Measurements from ENCODE around the gene DIP2C.

The DIP2C gene

DNA sequence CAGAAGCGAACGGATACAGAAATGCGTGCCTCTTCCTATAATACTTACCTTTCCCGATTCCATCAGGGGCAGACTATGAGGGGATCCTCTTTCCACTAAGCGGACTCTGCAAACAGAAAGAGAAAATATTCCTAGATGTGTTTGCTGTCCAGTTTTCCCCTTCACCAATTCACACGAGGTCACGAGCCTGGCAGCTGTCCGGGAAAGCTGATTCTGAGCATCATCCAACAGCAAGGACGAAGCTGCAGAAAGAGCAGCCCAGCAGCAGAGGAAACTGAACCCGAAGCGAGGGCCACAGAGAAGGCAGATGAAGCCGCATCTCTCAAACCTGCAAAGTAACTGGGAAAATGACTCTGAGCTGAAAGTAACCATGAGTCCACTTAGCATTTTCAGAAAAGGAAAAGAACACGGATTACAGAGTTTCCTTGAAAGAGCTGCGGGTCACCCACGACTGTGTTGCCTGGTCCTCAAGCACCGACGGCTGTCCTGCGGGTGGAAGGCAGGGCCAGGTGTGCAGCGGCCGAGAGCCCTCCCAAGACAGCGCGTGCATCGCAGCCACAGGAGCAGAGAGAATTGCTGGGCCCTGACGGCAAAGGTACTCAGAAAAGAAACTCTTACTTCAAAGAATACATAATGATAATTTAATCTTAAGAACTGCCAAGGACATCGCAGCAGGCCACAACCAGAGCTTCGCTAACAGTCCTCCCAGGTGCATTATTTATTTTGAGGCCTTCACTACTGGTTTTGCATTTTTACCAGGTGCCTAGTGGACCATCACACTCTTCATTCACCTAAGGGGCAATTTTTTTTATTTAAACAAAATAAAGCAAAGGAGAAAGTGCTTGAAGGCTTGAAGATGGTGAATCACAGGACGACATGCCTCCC, 400.9 kb downstream of the DIP2C start:
- no peaks in the 10 kb centered on the region for H3K36me3 ChIP-seq (ENCODE audit: insufficient read depth, low read depth, low read length)
- H3K27me3 ChIP-seq (ENCODE audit: insufficient read depth, low read length), result no peaks in the 10 kb centered on the region
- no peak overlapping the region for H3K9ac ChIP-seq (ENCODE audit: low read depth, low read length)
- H3K4me1 ChIP-seq (ENCODE audit: insufficient read depth, low read length), result no peaks in the 10 kb centered on the region
- H3K4me3 ChIP-seq (ENCODE audit: low read length), result no peak overlapping the region
- H3K27ac ChIP-seq (ENCODE audit: low read length), result no peak overlapping the region
- H3K9me3 ChIP-seq (ENCODE audit: insufficient read depth, low read depth, low read length), result no peaks in the 10 kb centered on the region

DNA sequence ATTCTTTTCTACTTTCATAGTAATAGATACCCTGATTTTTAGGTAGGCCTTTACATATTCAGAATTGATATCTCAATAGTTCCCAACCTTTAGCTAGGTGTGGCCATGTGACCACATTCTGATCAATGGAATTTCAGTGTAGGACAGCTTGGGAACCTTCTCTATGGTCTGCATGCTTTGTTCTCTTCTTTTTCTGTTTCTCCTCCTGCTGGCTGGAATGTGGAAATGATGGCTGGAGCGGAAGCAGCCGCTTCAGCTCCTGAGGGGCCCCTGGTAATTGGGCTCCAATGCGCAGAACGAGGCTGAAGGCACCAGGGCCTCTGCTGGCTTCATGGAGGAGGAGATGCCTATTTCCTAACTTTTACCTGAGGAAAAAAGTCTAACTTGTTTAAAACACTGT, 401.7 kb downstream of the DIP2C start:
- Histone ChIP-seq H3K27ac (ENCODE audit: low read length) (no peak overlapping the region), H3K4me1 (ENCODE audit: insufficient read depth, low read length) (no peaks in the 10 kb centered on the region; the same call in 1 of the 2 replicates), H3K36me3 (ENCODE audit: insufficient read depth, low read depth, low read length) (no peaks in the 10 kb centered on the region; the same call in 1 of the 2 replicates)

DNA sequence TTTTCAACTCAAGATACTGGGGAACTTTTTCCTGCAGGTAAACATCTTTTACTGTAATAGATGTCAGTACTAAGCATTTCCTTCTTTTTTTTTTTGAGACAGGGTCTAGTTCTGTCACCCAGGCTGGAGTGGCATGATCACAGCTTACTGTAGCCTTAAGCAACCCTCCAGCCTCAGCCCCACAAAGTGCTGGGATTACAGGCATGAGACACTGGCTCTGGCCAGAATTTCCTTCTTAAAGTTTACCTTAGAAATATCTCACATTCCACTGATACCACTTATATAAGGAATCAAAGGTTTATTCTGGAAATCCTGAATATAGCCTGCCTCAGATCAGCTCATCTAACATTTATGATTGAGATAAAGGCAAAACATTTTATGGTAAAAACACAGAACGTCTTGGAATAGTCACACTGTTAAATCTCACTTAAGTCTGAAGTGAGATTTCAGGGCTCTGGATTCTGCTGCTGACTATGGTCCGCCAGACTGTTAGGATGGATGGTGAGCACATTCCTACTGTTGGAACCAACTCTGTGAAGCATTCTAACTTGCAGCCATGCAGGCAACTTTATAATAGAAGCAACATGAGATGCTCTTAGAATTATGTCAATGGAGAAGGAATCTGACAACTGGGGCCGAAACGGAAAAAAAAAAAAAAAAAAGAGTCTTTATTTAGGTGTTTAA, 402.3 kb downstream of the DIP2C start:
- no peak overlapping the region for H3K9ac ChIP-seq (ENCODE audit: low read depth, low read length)
- H3K27ac ChIP-seq (ENCODE audit: low read length), result no peak overlapping the region
- peaks cover 3% of the 10 kb centered on the region; the same call in 1 of the 2 replicates for H3K36me3 ChIP-seq (ENCODE audit: insufficient read depth, low read depth, low read length)
- H3K27me3 ChIP-seq (ENCODE audit: insufficient read depth, low read length), result no peaks in the 10 kb centered on the region
- no peaks in the 10 kb centered on the region for H3K9me3 ChIP-seq (ENCODE audit: insufficient read depth, low read depth, low read length)
- H3K4me1 ChIP-seq (ENCODE audit: insufficient read depth, low read length), result no peaks in the 10 kb centered on the region; the same call in 1 of the 2 replicates
- no peak overlapping the region for H3K4me3 ChIP-seq (ENCODE audit: low read length)

More for the DNA sequence above, 401.7 kb downstream of the DIP2C start:
- no peak overlapping the region for H3K9ac ChIP-seq (ENCODE audit: low read depth, low read length)
- H3K9me3 ChIP-seq (ENCODE audit: insufficient read depth, low read depth, low read length), result no peaks in the 10 kb centered on the region
- H3K4me3 ChIP-seq (ENCODE audit: low read length), result no peak overlapping the region
- no peaks in the 10 kb centered on the region for H3K27me3 ChIP-seq (ENCODE audit: insufficient read depth, low read length)

GRCh38 chr10:285216-285615, 404.3 kb downstream of the DIP2C start:
- Histone ChIP-seq H3K27me3 (ENCODE audit: insufficient read depth, low read length) (no peaks in the 10 kb centered on the region), H3K4me1 (ENCODE audit: insufficient read depth, low read length) (no peaks in the 10 kb centered on the region; the same call in 1 of the 2 replicates), H3K9ac (ENCODE audit: low read depth, low read length) (no peak overlapping the region), H3K27ac (ENCODE audit: low read length) (no peak overlapping the region), H3K9me3 (ENCODE audit: insufficient read depth, low read depth, low read length) (no peaks in the 10 kb centered on the region), H3K36me3 (ENCODE audit: insufficient read depth, low read depth, low read length) (peaks cover 3% of the 10 kb centered on the region; the same call in 1 of the 2 replicates), H3K4me3 (ENCODE audit: low read length) (no peak overlapping the region)

- H3K4me3 ChIP-seq (ENCODE audit: low read length), result no peak overlapping the region
- H3K9ac ChIP-seq (ENCODE audit: low read depth, low read length), result no peak overlapping the region
- H3K36me3 ChIP-seq (ENCODE audit: insufficient read depth, low read depth, low read length), result peaks cover 3% of the 10 kb centered on the region; the same call in 1 of the 2 replicates
- no peaks in the 10 kb centered on the region for H3K27me3 ChIP-seq (ENCODE audit: insufficient read depth, low read length)
- no peak overlapping the region for H3K27ac ChIP-seq (ENCODE audit: low read length)
- H3K9me3 ChIP-seq (ENCODE audit: insufficient read depth, low read depth, low read length), result no peaks in the 10 kb centered on the region
- H3K4me1 ChIP-seq (ENCODE audit: insufficient read depth, low read length), result no peaks in the 10 kb centered on the region; the same call in 1 of the 2 replicates
Measured at GRCh38 chr10:283916-284356, 405.5 kb downstream of the DIP2C start.

DNA sequence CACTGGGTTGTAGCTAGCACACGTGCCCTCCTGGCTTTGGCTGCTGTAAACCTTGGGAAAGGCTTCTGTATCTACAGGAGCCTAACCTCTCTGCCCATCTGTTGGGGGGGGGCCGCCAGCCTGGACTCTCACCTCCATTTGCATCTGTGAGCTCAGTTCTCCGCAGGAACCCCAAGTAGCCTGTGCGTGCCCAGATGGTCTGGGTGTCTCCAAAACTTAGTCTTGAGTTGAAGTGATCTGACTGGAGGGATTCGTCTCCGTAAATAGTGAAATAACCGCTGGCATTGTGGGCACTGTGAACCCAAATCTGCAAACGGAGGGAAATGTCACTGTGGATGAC, 406.4 kb downstream of the DIP2C start:
- no peaks in the 10 kb centered on the region for H3K9me3 ChIP-seq (ENCODE audit: insufficient read depth, low read depth, low read length)
- H3K27ac ChIP-seq (ENCODE audit: low read length), result no peak overlapping the region
- H3K9ac ChIP-seq (ENCODE audit: low read depth, low read length), result no peak overlapping the region

GRCh38 chr10:282294-283139, 407.0 kb downstream of the DIP2C start:
- no peaks in the 10 kb centered on the region for H3K27me3 ChIP-seq (ENCODE audit: insufficient read depth, low read length)
- no peak overlapping the region for H3K9ac ChIP-seq (ENCODE audit: low read depth, low read length)
- no peak overlapping the region for H3K4me3 ChIP-seq (ENCODE audit: low read length)
- H3K4me1 ChIP-seq (ENCODE audit: insufficient read depth, low read length), result no peaks in the 10 kb centered on the region; the same call in 1 of the 2 replicates
- H3K27ac ChIP-seq (ENCODE audit: low read length), result no peak overlapping the region
- peaks cover 3% of the 10 kb centered on the region; the same call in 1 of the 2 replicates for H3K36me3 ChIP-seq (ENCODE audit: insufficient read depth, low read depth, low read length)
- H3K9me3 ChIP-seq (ENCODE audit: insufficient read depth, low read depth, low read length), result no peaks in the 10 kb centered on the region

More for the DNA sequence above, 406.4 kb downstream of the DIP2C start:
- Histone ChIP-seq H3K4me3 (ENCODE audit: low read length) (no peak overlapping the region), H3K4me1 (ENCODE audit: insufficient read depth, low read length) (no peaks in the 10 kb centered on the region; the same call in 1 of the 2 replicates), H3K36me3 (ENCODE audit: insufficient read depth, low read depth, low read length) (peaks cover 3% of the 10 kb centered on the region; the same call in 1 of the 2 replicates), H3K27me3 (ENCODE audit: insufficient read depth, low read length) (no peaks in the 10 kb centered on the region)

- Histone ChIP-seq H3K4me3 (ENCODE audit: low read length) (no peak overlapping the region), H3K27me3 (ENCODE audit: insufficient read depth, low read length) (no peaks in the 10 kb centered on the region), H3K27ac (ENCODE audit: low read length) (no peak overlapping the region), H3K9me3 (ENCODE audit: insufficient read depth, low read depth, low read length) (no peaks in the 10 kb centered on the region), H3K9ac (ENCODE audit: low read depth, low read length) (no peak overlapping the region), H3K4me1 (ENCODE audit: insufficient read depth, low read length) (no peaks in the 10 kb centered on the region; the same call in 1 of the 2 replicates), H3K36me3 (ENCODE audit: insufficient read depth, low read depth, low read length) (peaks cover 3% of the 10 kb centered on the region; the same call in 1 of the 2 replicates)
Measured at GRCh38 chr10:279655-280054, 409.8 kb downstream of the DIP2C start.

DNA sequence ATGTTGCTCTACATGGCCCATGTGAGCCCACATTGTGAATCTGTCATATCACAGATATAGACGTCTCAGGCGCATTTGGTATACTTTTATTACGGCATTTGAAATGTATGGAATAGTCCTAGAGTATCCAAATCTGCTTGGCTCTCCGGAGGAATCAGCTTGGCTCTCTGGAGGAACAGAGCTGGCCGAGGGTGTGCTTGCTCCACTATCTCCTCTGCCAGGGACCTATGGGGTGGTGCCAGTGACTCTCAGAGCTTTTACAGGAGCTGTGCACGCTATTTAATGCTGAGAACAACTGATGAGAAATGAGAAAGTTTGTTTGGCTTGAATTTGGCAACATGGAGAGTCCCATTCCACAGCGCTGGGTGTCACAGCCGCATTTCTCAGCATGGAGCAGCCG, 410.2 kb downstream of the DIP2C start:
- no peaks in the 10 kb centered on the region for H3K27me3 ChIP-seq (ENCODE audit: insufficient read depth, low read length)

GRCh38 chr10:278707-279106, 410.8 kb downstream of the DIP2C start:
- Histone ChIP-seq H3K4me3 (ENCODE audit: low read length) (no peak overlapping the region), H3K27me3 (ENCODE audit: insufficient read depth, low read length) (no peaks in the 10 kb centered on the region), H3K27ac (ENCODE audit: low read length) (no peak overlapping the region), H3K36me3 (ENCODE audit: insufficient read depth, low read depth, low read length) (peaks cover 3% of the 10 kb centered on the region; the same call in 1 of the 2 replicates), H3K9me3 (ENCODE audit: insufficient read depth, low read depth, low read length) (no peaks in the 10 kb centered on the region), H3K9ac (ENCODE audit: low read depth, low read length) (no peak overlapping the region), H3K4me1 (ENCODE audit: insufficient read depth, low read length) (no peaks in the 10 kb centered on the region; the same call in 1 of the 2 replicates)

More for the DNA sequence above, 410.2 kb downstream of the DIP2C start:
- no peak overlapping the region for H3K4me3 ChIP-seq (ENCODE audit: low read length)
- H3K9ac ChIP-seq (ENCODE audit: low read depth, low read length), result no peak overlapping the region
- no peak overlapping the region for H3K27ac ChIP-seq (ENCODE audit: low read length)
- H3K4me1 ChIP-seq (ENCODE audit: insufficient read depth, low read length), result no peaks in the 10 kb centered on the region; the same call in 1 of the 2 replicates
- peaks cover 3% of the 10 kb centered on the region; the same call in 1 of the 2 replicates for H3K36me3 ChIP-seq (ENCODE audit: insufficient read depth, low read depth, low read length)
- no peaks in the 10 kb centered on the region for H3K9me3 ChIP-seq (ENCODE audit: insufficient read depth, low read depth, low read length)

- Histone ChIP-seq H3K27me3 (ENCODE audit: insufficient read depth, low read length) (no peaks in the 10 kb centered on the region), H3K9me3 (ENCODE audit: insufficient read depth, low read depth, low read length) (no peaks in the 10 kb centered on the region), H3K36me3 (ENCODE audit: insufficient read depth, low read depth, low read length) (peaks cover 3% of the 10 kb centered on the region; the same call in 1 of the 2 replicates), H3K4me1 (ENCODE audit: insufficient read depth, low read length) (no peaks in the 10 kb centered on the region), H3K27ac (ENCODE audit: low read length) (no peak overlapping the region), H3K9ac (ENCODE audit: low read depth, low read length) (no peak overlapping the region), H3K4me3 (ENCODE audit: low read length) (no peak overlapping the region)
Measured at GRCh38 chr10:277963-278362, 411.5 kb downstream of the DIP2C start.

Measured in iPS-20b (cell line).